ENCODE data around the gene SOX5.
"Not testable (repeated sequence)": the region's sequence is repeated elsewhere in the genome, so short reads cannot be mapped to it uniquely, and the experiment has no call there.

Gene SOX5

GRCh38 chr12:23847857-23848256 is 101.6 kb downstream of the SOX5 start:
- H3K4me3 ChIP-seq (ENCODE audit: low read depth, low read length), result no peak overlapping the region

GRCh38 chr12:23843958-23844357 is 105.5 kb downstream of the SOX5 start:
- H3K4me3 ChIP-seq (ENCODE audit: low read depth, low read length), result no peak overlapping the region

- no peak overlapping the region for H3K4me3 ChIP-seq (ENCODE audit: low read depth, low read length)
Observed at GRCh38 chr12:23834076-23834475, 115.4 kb downstream of the SOX5 start.

GRCh38 chr12:23831739-23832138 is 117.7 kb downstream of the SOX5 start:
- no peak overlapping the region for H3K4me3 ChIP-seq (ENCODE audit: low read depth, low read length)

GRCh38 chr12:23830210-23830609 is 119.3 kb downstream of the SOX5 start:
- no peak overlapping the region for H3K4me3 ChIP-seq (ENCODE audit: low read depth, low read length)

- H3K4me3 ChIP-seq (ENCODE audit: low read depth, low read length), result no peak overlapping the region
Observed at GRCh38 chr12:23827353-23827752, 122.1 kb downstream of the SOX5 start.

- not testable (repeated sequence) for H3K4me3 ChIP-seq (ENCODE audit: low read depth, low read length)
Observed at GRCh38 chr12:23825124-23825523, 124.3 kb downstream of the SOX5 start.

GRCh38 chr12:23824358-23824757 is 125.1 kb downstream of the SOX5 start:
- no peak overlapping the region for H3K4me3 ChIP-seq (ENCODE audit: low read depth, low read length)

- H3K4me3 ChIP-seq (ENCODE audit: low read depth, low read length), result not testable (repeated sequence)
Observed at GRCh38 chr12:23822883-23823282, 126.6 kb downstream of the SOX5 start.

- H3K4me3 ChIP-seq (ENCODE audit: low read depth, low read length), result no peak overlapping the region
Observed at GRCh38 chr12:23817345-23817744, 132.1 kb downstream of the SOX5 start.

GRCh38 chr12:23816394-23816851 is 133.0 kb downstream of the SOX5 start:
- H3K4me3 ChIP-seq (ENCODE audit: low read depth, low read length), result no peak overlapping the region

GRCh38 chr12:23815810-23816209 is 133.7 kb downstream of the SOX5 start:
- H3K4me3 ChIP-seq (ENCODE audit: low read depth, low read length), result no peak overlapping the region

- no peak overlapping the region for H3K4me3 ChIP-seq (ENCODE audit: low read depth, low read length)
Observed at GRCh38 chr12:23813206-23813605, 136.3 kb downstream of the SOX5 start.

- no peak overlapping the region for H3K4me3 ChIP-seq (ENCODE audit: low read depth, low read length)
Observed at GRCh38 chr12:23810329-23810902, 139.1 kb downstream of the SOX5 start.

- H3K4me3 ChIP-seq (ENCODE audit: low read depth, low read length), result no peak overlapping the region
Observed at GRCh38 chr12:23803540-23803939, 145.9 kb downstream of the SOX5 start.

GRCh38 chr12:23795494-23795893 is 154.0 kb downstream of the SOX5 start:
- no peak overlapping the region for H3K4me3 ChIP-seq (ENCODE audit: low read depth, low read length)

- no peak overlapping the region for H3K4me3 ChIP-seq (ENCODE audit: low read depth, low read length)
Observed at GRCh38 chr12:23781118-23781517, 168.4 kb downstream of the SOX5 start.

- no peak overlapping the region for H3K4me3 ChIP-seq (ENCODE audit: low read depth, low read length)
Observed at GRCh38 chr12:23775208-23775607, 174.3 kb downstream of the SOX5 start.

GRCh38 chr12:23771240-23771949 is 178.1 kb downstream of the SOX5 start:
- H3K4me3 ChIP-seq (ENCODE audit: low read depth, low read length), result no peak overlapping the region

- no peak overlapping the region for H3K4me3 ChIP-seq (ENCODE audit: low read depth, low read length)
Observed at GRCh38 chr12:23770202-23770938, 179.1 kb downstream of the SOX5 start.

- no peak overlapping the region for H3K4me3 ChIP-seq (ENCODE audit: low read depth, low read length)
Observed at GRCh38 chr12:23767834-23768233, 181.6 kb downstream of the SOX5 start.

- no peak overlapping the region for H3K4me3 ChIP-seq (ENCODE audit: low read depth, low read length)
Observed at GRCh38 chr12:23763724-23764123, 185.7 kb downstream of the SOX5 start.
